ENCODE results near the gene WWC2.

Gene WWC2

GRCh38 chr4:183098723-183099536 is at the start of gene WWC2:
Gene WWC2, plus strand, starts transcription at chr4:183099257. Its CDS starts 235 bp downstream, at chr4:183099492.
- Mint-ChIP-seq H3K27ac (no peak within 1 kb of the TSS), H3K4me1 (no peaks in the 10 kb centered on the region), H3K9me3 (no peaks in the 10 kb centered on the region), H3K27me3 (peaks cover 37% of the 10 kb centered on the region), H3K4me3 (peak within 1 kb of the TSS; percentile 76 to 78)
- DNase-seq = peak; percentile 51 to 54
- peak; percentile 69 for ATAC-seq

- no peak overlapping the region for H3K4me3 Mint-ChIP-seq
- no peaks in the 10 kb centered on the region for H3K4me1 Mint-ChIP-seq
- H3K27ac Mint-ChIP-seq = no peak overlapping the region
- ATAC-seq (no peak), DNase-seq (no peak)
- peaks cover 2% of the 10 kb centered on the region for H3K27me3 Mint-ChIP-seq
- no peaks in the 10 kb centered on the region for H3K9me3 Mint-ChIP-seq
Observed at GRCh38 chr4:183053681-183054080, 45.4 kb upstream of the WWC2 start.

- Mint-ChIP-seq H3K27me3 (peaks cover 8% of the 10 kb centered on the region), H3K9me3 (no peaks in the 10 kb centered on the region), H3K4me3 (no peak overlapping the region), H3K4me1 (no peaks in the 10 kb centered on the region), H3K27ac (no peak overlapping the region)
- no peak for ATAC-seq
- DNase-seq = no peak
Observed at GRCh38 chr4:183057255-183057654, 41.8 kb upstream of the WWC2 start.

- ATAC-seq (no peak), DNase-seq (no peak)
- Mint-ChIP-seq H3K27ac (no peak overlapping the region), H3K4me1 (no peaks in the 10 kb centered on the region), H3K27me3 (peaks cover 8% of the 10 kb centered on the region), H3K4me3 (no peak overlapping the region), H3K9me3 (no peaks in the 10 kb centered on the region)
Observed at GRCh38 chr4:183059797-183060196, 39.3 kb upstream of the WWC2 start.

GRCh38 chr4:183068502-183068901 is 30.6 kb upstream of the WWC2 start:
- Mint-ChIP-seq H3K4me1 (no peaks in the 10 kb centered on the region), H3K27me3 (peaks cover 5% of the 10 kb centered on the region), H3K9me3 (peaks cover 6 to 7% of the 10 kb centered on the region in 2 donors), H3K27ac (no peak overlapping the region), H3K4me3 (no peak overlapping the region)
- DNase-seq = no peak
- ATAC-seq = no peak

GRCh38 chr4:183071222-183071621 is 27.8 kb upstream of the WWC2 start:
- H3K4me3 Mint-ChIP-seq = no peak overlapping the region
- H3K4me1 Mint-ChIP-seq = no peaks in the 10 kb centered on the region
- H3K27ac Mint-ChIP-seq = no peak overlapping the region
- H3K9me3 Mint-ChIP-seq = peaks cover 6 to 7% of the 10 kb centered on the region in 2 donors
- no peak for DNase-seq
- no peak for ATAC-seq
- H3K27me3 Mint-ChIP-seq = peaks cover 10% of the 10 kb centered on the region

- DNase-seq (no peak), ATAC-seq (no peak)
- Mint-ChIP-seq H3K4me3 (no peak overlapping the region), H3K27me3 (peaks cover 6% of the 10 kb centered on the region), H3K9me3 (peaks cover 6 to 7% of the 10 kb centered on the region in 2 donors), H3K4me1 (no peaks in the 10 kb centered on the region), H3K27ac (no peak overlapping the region)
Observed at GRCh38 chr4:183072176-183072575, 26.9 kb upstream of the WWC2 start.

GRCh38 chr4:183073838-183074145 is 25.3 kb upstream of the WWC2 start:
- no peaks in the 10 kb centered on the region for H3K4me1 Mint-ChIP-seq
- no peak for DNase-seq
- peaks cover 6% of the 10 kb centered on the region for H3K27me3 Mint-ChIP-seq
- ATAC-seq = no peak
- H3K4me3 Mint-ChIP-seq = no peak overlapping the region
- H3K27ac Mint-ChIP-seq = no peak overlapping the region
- H3K9me3 Mint-ChIP-seq = peaks cover 1 to 6% of the 10 kb centered on the region in 2 donors

GRCh38 chr4:183074288-183074990 is 24.6 kb upstream of the WWC2 start:
- Mint-ChIP-seq H3K4me1 (no peaks in the 10 kb centered on the region), H3K27ac (no peak overlapping the region), H3K4me3 (no peak overlapping the region), H3K27me3 (peaks cover 6% of the 10 kb centered on the region), H3K9me3 (peaks cover 0 to 6% of the 10 kb centered on the region in 2 donors)
- ATAC-seq = no peak
- no peak for DNase-seq

- H3K4me3 Mint-ChIP-seq = no peak overlapping the region
- no peak overlapping the region for H3K27ac Mint-ChIP-seq
- H3K27me3 Mint-ChIP-seq = peaks cover 6% of the 10 kb centered on the region
- no peak for ATAC-seq
- no peaks in the 10 kb centered on the region for H3K9me3 Mint-ChIP-seq
- no peak for DNase-seq
- no peaks in the 10 kb centered on the region for H3K4me1 Mint-ChIP-seq
Observed at GRCh38 chr4:183078634-183079033, 20.4 kb upstream of the WWC2 start.

- Mint-ChIP-seq H3K9me3 (no peaks in the 10 kb centered on the region), H3K4me1 (no peaks in the 10 kb centered on the region), H3K27me3 (peaks cover 9% of the 10 kb centered on the region), H3K4me3 (no peak overlapping the region), H3K27ac (no peak overlapping the region)
- ATAC-seq (no peak), DNase-seq (no peak)
Observed at GRCh38 chr4:183080372-183081115, 18.5 kb upstream of the WWC2 start.

GRCh38 chr4:183081116-183081469 is 18.0 kb upstream of the WWC2 start:
- ATAC-seq (no peak), DNase-seq (no peak)
- Mint-ChIP-seq H3K27ac (no peak overlapping the region), H3K4me3 (no peak overlapping the region), H3K9me3 (no peaks in the 10 kb centered on the region), H3K27me3 (peaks cover 9% of the 10 kb centered on the region), H3K4me1 (no peaks in the 10 kb centered on the region)

GRCh38 chr4:183082053-183082452 is 17.0 kb upstream of the WWC2 start:
- Mint-ChIP-seq H3K27ac (no peak overlapping the region), H3K9me3 (no peaks in the 10 kb centered on the region), H3K4me1 (no peaks in the 10 kb centered on the region), H3K4me3 (no peak overlapping the region), H3K27me3 (peaks cover 9% of the 10 kb centered on the region)
- DNase-seq (no peak), ATAC-seq (no peak)

- DNase-seq (no peak), ATAC-seq (no peak)
- peaks cover under 1 to 7% of the 10 kb centered on the region in 2 donors for H3K9me3 Mint-ChIP-seq
- H3K4me1 Mint-ChIP-seq = no peaks in the 10 kb centered on the region
- peaks cover 20% of the 10 kb centered on the region for H3K27me3 Mint-ChIP-seq
- H3K27ac Mint-ChIP-seq = no peak overlapping the region
- H3K4me3 Mint-ChIP-seq = no peak overlapping the region
Observed at GRCh38 chr4:183094393-183095198, 4.5 kb upstream of the WWC2 start.

- no peak for DNase-seq
- H3K4me1 Mint-ChIP-seq = no peaks in the 10 kb centered on the region
- peaks cover 0 to 2% of the 10 kb centered on the region in 2 donors for H3K9me3 Mint-ChIP-seq
- no peak overlapping the region for H3K4me3 Mint-ChIP-seq
- no peak for ATAC-seq
- H3K27me3 Mint-ChIP-seq = peaks cover 20% of the 10 kb centered on the region
- no peak overlapping the region for H3K27ac Mint-ChIP-seq
Observed at GRCh38 chr4:183095199-183095512, 3.9 kb upstream of the WWC2 start.
